ENCODE results near the gene CEP104.
A peak's percentile ranks its signal among the peaks of the same experiment; 100 is the strongest.

The CEP104 gene

GRCh38 chr1:3778590-3779264 is 78.3 kb downstream of the CEP104 start:
- DNase-seq (ENCODE audit: low read depth in 2 of 2): no peak

GRCh38 chr1:3777647-3778589 is 79.1 kb downstream of the CEP104 start:
- no peak for DNase-seq (ENCODE audit: low read depth in 2 of 2)

GRCh38 chr1:3777078-3777547 is 79.9 kb downstream of the CEP104 start:
- DNase-seq (ENCODE audit: low read depth in 2 of 2): no peak

GRCh38 chr1:3776231-3776961 is 80.6 kb downstream of the CEP104 start:
- DNase-seq (ENCODE audit: low read depth in 2 of 2): no peak

GRCh38 chr1:3775490-3776230 is 81.4 kb downstream of the CEP104 start:
- no peak for DNase-seq (ENCODE audit: low read depth in 2 of 2)

- DNase-seq (ENCODE audit: low read depth in 2 of 2): no peak
Measured at GRCh38 chr1:3774946-3775489, 82.0 kb downstream of the CEP104 start.

GRCh38 chr1:3774276-3774945 is 82.6 kb downstream of the CEP104 start:
- no peak for DNase-seq (ENCODE audit: low read depth in 2 of 2)

- no peak for DNase-seq (ENCODE audit: low read depth in 2 of 2)
Measured at GRCh38 chr1:3773572-3774275, 83.3 kb downstream of the CEP104 start.

- no peak for DNase-seq (ENCODE audit: low read depth in 2 of 2)
Measured at GRCh38 chr1:3772715-3773571, 84.1 kb downstream of the CEP104 start, which contains the start of gene SMIM1. SMIM1 (plus strand) TSS chr1:3772749; CDS start chr1:3775374, 2,625 bp downstream.

GRCh38 chr1:3772027-3772714 is 84.8 kb downstream of the CEP104 start:
- peak; percentile 69 to 80 for DNase-seq (ENCODE audit: low read depth in 2 of 2)

- no peak for DNase-seq (ENCODE audit: low read depth in 2 of 2)
Measured at GRCh38 chr1:3771108-3772026, 85.6 kb downstream of the CEP104 start.

- DNase-seq (ENCODE audit: low read depth in 2 of 2): no peak
Measured at GRCh38 chr1:3770047-3770765, 86.8 kb downstream of the CEP104 start.

- no peak for DNase-seq (ENCODE audit: low read depth in 2 of 2)
Measured at GRCh38 chr1:3768811-3769390, 88.1 kb downstream of the CEP104 start.

- DNase-seq (ENCODE audit: low read depth in 2 of 2): no peak
Measured at GRCh38 chr1:3767328-3767925, 89.6 kb downstream of the CEP104 start.

GRCh38 chr1:3763351-3764125 is 93.5 kb downstream of the CEP104 start:
- DNase-seq (ENCODE audit: low read depth in 2 of 2): no peak

Measured in stimulated activated CD8-positive, alpha-beta memory T cell treated with anti-CD3 and anti-CD28 coated beads, Interleukin-7, amount 100 ng/mL, for 4 hours (primary cell).